Stimulated activated CD8-positive, alpha-beta memory T cell treated with anti-CD3 and anti-CD28 coated beads, Interleukin-4, amount 100 ng/mL, for 24 hours (primary cell): ENCODE measurements around the gene NUP210.
A peak's percentile ranks its signal among the peaks of the same experiment; 100 is the strongest.

Source experiments
- DNase-seq: peaks from one replicate; pipeline ENCODE4 v3.0.0-alpha.2; 2020; ENCODE audit warnings: low read depth

Gene NUP210

DNA sequence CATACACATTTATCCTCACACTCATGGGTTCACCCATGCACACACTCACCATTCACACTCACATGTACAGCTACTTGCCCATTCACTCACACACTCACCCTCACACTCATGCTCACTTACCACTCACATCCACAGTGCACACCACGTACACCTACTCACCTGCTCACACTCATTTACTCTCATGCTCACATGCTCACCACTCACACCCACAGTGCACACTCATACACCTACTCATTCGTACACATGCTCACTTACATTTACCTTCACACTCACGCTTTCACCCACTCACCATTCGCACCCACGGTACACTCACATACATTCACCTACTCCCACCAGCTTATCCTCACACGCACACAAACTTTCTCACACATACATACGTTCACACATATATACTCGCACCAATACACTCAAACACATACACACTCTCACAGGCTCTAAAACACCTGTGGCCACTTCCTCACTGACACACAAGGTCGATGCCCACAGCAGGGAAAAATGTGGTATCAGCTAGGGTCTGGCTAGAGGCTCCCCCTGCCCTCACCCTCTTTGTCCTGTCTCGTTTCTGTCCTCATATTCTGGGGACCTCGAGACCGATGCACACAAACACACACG, 46.0 kb downstream of the NUP210 start:
- DNase-seq, result no peak

DNA sequence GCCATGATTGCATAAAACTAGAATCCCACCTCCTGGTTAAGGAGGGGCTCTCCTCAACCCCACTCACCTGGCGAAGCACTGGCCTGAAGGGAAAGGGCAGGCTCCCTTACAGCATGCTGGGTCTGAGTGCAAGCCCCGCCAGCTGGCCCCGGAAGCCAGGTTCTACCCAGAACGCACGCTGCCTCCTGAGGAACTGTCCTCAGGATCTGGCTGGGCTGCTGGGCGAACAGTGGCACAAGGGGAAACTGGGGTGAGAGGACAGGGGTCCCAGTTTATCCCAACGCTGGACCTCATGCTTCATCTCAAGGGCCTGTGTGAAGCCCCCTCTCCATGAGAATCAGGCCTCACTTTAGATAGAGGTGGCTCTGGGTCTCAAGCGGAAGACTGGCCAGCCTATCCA, 47.5 kb downstream of the NUP210 start:
- DNase-seq, result no peak

DNA sequence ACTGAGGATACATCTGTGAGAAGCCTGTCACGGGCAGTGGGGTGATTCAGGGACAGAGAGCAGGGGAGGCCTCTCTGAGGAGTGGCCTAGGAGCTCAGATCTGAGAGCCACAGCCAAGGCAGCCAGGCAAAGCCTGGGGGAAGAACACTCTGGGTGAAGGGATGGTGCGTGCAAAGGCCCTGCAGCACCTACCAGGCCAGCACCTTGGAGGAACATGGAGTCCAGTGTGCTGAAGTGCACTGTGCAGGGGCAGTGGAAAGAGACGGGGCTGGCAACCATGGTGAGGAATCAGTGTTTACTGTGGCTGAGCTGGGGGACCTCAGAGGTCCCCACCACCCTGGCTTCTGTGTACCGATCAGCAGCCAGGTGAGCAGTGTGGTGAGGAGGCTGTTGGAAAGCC, 48.0 kb downstream of the NUP210 start:
- no peak for DNase-seq

DNA sequence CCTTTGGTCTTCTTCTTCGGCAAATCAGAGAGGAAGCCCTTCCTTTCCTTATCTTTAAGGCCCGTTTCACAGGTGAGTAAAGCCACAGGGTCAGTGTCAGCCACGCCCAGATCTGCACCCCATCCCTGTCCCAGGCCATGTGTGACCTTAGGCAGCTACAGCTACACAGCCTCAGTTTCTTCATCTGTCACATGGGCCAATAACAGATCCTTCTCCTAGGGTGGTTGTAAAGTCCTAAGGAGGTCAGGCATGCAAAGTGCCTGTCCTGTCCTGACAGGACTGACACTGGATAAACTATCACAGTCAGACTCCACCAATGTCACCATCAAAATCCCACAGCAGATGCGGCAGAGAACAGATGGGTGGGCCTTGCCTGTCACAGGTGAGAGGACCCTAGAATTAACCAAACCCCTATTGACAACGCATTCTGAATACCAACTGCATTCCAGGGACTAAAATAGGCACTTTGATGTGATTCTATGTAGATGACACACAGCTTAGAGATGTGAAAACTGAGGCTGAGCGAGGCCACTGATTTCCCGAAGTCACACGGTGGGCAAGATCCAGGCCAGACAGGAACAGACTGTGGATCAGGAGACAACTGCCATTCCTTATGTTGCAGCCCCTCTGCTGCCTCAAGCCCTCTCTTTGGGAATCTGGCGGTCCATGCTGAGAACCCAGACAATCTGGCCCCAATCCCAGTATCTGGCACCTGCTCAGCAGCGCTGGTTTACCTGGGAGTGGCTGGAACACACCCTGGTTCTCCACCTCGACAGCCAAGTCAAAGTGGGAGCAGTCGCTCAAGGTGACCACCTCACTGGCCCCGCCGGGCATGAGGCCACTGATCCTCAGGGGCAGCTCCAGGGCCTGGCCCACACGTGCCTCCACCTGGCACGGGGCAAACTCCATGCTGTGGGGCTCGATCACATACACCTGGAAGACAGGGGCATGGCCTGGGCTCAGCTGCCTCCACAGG, 48.7 kb downstream of the NUP210 start:
- DNase-seq, result no peak

DNA sequence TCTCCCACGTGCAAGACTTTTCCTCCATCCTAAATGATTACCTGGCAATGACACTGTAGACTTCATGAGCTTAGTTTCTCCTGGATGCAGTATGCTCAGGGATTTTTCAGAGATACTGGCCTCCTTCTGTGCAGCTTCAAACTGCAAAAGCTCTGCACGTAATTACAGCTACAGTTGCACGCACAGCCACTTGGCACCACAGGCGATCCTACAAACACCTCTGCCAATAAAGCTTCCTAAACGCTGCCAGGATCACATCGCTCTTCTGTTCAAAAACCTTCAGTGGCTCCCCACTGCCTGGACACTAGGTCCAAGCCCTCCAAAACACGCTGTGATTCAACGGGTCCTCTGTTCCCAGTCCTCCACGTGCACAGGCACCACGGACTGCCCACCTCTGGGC, 49.5 kb downstream of the NUP210 start:
- no peak for DNase-seq

DNA sequence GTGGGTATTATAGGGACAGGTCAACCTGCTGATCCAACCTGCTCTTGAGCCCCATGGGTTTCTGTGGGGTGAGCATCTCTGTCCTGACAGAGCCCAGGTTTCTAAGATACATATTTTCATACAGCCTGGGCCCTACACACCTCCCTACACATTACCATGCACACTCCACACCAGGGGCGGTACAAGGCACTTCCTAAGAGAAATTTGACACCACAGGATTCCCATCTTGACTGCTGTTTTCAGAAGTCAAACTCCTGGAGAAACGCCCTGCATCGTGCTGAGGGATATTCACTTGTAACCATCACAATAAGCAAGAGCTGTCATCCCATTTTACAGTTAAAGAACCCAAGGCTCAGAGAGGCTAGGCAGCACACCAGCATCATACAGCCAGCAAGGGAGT, 50.1 kb downstream of the NUP210 start:
- no peak for DNase-seq

DNA sequence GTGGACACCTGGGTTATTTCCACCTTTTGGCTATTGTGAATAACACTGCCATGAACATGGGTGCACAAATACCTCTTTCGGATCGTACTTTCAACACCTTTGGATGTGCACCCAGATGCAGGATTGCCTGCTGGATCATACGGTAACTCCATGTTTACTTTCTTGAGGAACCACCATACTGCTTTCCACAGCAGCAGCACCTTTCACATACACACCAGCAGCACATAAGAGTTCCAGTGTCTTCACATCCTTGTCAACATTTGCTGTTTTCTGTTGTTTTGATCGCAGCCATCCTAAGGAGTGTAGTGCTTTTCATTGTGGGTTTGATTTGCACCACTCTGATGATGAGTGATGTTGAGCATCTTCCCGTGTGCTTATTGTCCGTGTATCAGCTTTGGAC, 51.3 kb downstream of the NUP210 start:
- no peak for DNase-seq

DNA sequence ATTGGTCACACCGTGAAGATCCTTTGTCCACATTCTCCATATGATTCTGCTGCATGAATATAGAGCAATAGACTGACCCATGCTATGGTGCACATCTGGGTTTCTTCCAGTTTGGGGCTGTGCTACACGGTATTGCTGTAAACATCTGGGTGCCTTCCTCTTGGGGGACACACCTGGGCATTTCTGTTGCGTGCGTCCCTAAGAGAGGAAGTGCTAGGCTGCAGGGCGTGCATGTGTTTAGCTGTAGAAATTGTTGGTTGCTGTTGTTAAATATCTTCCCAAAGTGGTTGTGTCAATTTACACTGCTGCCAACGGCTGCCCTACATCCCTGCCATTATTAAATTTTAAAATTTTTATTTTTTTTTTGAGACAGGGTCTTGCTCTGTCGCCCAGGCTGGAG, 52.4 kb downstream of the NUP210 start:
- DNase-seq, result no peak

DNA sequence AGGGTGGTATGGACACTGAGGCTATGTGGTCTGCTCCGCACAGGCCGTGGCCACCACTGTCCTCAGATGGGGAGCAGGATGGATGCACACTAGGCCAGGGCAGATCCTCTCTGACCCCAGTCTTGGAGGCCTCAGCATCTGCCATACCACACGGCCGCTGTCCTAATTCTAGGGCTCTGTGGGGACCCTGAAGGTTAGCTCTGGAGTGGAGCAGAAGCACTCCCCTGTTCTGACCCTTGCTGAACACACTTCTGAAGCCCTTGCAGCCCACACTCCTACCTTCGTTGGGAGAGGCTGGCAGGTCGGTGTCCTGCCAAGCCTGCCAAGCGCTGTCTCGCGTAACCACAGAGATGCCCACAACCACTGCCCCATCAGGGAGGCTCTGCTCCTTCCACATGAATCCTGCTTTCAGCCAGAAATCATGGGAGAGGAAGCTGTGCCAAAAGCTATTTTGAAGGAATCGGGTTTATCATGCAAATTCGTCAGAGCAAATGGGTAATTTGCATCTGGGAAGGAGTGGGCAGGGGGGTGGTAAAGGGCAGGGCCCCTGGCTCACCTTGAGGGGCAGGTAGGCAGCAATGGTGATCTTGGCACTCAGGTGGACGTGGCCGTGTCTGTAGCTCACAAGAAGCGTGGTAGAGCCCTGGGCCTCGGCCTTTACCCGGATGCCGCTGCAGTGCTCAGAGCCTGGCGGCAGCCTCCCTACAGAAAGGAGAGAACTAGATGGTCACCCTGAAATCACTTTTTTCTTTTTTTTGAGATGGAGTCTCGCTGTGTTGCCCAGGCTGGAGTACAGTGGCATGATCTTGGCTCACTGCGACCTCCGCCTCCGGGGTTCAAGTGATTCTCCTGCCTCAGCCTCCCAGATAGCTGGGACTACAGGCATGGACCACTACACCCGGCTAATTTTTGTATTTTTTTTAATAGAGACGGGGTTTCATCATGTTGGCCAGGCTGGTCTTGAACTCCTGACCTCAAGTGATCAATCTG, 54.4 kb downstream of the NUP210 start:
- DNase-seq, result no peak

DNA sequence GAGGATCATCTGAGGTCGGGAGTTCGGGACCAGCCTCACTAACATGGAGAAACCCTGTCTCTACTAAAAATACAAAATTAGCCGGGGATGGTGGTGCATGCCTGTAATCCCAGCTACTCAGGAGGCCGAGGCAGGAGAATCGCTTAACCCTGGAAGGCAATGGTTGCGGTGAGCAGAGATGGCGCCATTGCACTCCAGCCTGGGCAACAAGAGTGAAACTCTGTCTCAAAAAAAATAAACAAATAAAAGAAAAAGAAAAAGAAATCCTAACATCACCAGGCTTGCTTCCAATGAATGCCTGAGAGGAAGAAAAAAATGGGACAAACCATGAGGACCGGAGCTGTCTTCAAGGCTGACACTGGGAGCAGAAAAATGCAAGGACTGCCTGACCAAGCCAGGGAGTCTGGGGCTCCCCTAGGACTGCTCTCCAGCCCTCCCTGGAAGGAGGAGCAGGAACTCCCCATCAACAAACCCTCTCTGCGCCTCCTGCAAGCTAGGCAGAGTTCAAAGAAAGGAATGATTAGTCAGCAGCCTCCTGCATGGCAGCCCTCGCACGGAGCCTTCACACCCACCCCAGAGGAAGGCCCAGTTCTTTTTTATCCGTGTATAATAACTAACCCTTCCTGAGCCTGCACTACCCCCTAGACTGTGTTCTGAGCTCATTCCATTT, 55.4 kb downstream of the NUP210 start:
- no peak for DNase-seq

DNA sequence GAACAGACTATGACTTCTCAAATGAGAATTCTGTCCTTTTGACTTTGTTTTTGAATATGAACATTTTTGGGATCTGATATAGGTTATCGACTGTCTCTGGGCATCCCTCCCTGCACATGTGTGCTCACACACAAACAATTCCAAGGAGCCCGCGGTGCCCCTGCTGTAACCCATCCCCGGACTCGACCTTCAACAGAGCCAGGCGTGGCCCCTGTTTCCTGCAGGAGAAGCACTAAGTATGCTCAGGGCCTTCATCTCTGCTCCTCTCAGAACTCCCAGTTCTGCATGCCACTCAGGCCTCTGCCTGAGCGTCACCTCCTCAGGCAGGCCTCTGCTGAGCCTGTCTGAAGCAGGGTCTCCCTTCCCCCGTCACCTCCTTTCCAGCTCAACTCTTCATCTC, 57.6 kb downstream of the NUP210 start:
- DNase-seq, result no peak

DNA sequence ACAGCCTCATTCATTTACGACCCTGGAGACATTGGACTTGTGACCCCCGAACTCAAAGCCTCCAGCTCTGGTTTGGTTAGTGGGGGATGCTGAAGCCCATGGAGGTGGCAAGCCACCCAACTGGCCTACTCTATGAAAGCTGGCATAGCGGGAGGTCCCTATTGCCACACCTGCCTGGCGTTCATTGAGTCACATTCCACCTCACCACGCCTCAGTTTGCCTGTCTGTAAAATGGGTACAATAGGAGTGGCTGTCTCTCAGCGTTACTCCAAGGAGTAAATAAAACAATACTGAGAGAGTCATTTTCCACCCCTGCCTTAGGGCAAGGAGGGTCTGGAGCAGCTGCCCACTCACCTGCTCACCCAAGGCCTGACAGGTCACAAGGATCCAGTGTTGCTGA, 60.2 kb downstream of the NUP210 start:
- no peak for DNase-seq

DNA sequence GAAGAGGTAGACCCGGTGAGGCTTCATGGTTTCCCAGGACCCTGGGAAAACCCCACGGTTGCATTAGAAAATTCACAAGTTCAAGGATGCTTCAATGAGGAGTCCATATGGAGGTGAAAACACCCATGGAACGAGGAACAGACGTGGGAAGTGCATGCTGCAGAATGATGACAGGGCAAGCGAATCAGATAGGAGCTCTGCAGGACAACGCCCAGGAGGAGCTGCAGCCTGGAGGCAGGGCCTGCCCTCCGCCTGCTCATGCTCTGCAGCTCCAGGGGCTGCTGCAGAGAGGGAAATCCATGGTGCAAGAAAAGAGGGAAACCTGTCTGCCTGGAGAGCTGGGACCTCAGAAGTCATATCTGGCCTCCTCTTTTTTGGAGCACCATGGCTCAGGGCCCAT, 61.5 kb downstream of the NUP210 start:
- no peak for DNase-seq

DNA sequence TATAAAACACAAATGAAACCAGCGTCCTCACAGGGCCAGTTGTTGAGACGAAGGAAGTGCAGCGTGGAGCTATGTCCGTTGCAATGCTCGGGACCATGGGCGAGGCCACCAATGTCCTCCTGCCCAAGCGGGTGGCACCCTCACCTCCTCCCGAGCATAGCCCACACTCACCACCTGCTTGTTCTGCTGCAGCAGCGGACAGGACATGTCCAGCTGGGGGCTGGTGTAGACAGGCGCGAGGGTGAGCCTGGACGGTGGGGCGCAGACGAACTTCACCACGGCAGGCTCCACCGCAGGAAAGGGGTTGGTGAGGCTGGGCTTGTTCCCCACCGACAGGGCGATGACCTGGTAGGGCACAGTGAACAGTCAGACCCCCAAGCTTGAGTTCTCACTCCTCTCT, 62.1 kb downstream of the NUP210 start:
- no peak for DNase-seq

DNA sequence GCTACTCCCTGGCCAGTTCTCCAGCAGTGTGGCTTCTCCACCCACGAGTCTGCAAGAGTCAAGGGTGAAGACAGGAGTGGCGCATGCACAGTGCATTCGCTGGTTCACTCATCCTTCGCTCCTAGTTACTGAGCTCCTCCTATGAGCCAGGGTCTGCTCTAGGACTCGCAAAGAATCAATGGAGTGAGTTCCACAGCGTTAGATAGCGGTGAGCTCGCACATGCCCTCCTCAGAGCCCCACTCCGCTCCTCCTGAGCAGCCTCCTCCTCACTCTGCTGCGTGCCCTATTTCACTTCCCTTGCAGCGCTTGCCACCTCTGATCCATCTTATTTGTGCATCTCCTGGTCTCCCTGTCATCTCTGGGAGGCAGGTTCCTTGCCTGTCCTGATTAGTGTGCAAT, 63.0 kb downstream of the NUP210 start:
- DNase-seq, result no peak

DNA sequence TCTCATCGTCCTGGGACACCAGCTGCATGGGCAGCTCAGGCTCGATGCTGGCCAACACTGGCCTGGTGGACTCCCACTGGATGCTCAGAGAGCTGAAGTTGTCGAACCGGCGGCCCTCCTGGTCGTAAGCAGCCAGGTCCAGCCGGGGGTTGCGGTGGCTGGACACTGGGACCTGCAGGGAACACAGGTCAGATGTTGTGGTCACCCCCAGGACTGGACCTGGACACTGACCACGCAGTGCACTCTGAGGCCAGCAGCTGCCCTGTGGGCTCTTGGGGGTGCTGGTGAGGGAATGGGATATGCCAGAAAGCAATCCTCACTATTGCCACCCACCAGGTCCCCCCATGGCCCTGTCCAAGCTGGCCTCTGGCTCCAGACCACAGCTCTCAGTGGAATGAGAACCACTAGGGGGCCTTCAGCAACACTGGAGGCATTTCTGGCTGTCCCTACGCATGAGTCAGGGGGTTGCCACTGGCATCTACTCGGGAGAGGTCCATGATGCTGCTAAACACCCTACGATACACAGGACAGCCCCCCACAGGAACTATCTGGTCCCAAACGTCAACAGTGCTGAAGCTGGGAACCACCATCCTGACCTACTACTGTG, 66.1 kb downstream of the NUP210 start:
- no peak for DNase-seq

DNA sequence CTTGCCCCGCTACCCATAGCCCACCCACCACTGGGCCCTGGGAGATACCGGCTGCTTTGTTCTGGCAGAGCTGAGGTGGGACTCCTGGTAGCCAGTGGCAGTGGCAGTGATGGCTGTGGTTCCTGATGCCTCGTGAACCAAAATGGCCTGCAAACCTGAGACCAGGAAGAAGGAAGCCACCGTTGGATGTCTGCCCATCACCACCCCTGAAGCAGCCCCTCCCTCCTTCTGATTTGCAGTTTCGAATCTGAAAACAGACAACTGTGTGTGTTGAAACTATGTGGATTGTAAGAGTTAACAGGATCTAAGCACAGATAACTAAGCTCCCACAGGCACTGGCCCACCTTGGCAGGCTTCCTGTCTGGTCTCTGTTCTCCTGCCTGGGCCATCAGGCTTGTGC, 66.6 kb downstream of the NUP210 start:
- DNase-seq, result no peak

DNA sequence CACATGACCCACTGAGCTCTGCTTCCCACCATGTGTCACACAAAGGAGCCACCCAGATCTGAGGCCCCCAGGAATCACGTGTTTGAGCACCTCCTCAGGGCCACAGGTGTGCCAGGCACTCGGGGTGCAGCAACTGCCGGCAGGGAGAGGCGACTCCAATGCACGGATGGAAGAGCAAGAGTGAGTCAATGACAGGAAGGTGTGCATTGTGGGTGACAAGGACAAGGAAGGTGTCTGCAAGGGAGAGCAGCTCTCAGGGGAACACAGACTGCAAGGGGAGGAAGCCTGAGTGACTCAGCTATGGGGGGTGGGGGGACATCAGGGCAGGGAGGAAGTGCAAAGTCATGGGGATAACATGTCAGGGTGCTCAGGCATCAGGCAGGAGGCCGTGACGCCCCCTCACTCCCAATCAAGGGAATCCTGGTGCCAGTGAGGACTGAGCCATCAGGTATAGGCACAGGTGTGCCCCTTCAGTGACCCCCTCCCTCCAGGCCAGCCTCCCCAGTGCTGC, 67.4 kb downstream of the NUP210 start:
- DNase-seq, result peak; percentile 31

DNA sequence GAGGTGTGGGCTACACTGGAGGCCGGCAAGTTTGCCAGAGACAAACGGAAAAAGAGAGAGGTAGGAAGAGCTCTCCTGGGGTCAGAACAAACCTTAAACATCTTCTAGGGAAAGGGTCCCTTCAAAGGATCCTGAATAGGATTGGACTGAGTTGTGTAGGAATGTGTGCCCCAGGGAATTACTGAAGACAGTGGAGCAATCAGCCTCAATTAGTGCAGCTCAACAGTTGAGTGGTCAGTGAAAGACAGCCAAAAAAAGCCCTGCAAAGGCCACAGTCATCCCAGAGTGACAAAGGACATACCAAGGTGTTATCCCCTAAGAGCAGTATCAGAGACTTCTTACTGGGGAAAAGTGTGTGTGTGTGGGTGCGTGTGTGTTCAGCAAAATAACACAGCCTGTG, 70.3 kb downstream of the NUP210 start:
- DNase-seq, result no peak

DNA sequence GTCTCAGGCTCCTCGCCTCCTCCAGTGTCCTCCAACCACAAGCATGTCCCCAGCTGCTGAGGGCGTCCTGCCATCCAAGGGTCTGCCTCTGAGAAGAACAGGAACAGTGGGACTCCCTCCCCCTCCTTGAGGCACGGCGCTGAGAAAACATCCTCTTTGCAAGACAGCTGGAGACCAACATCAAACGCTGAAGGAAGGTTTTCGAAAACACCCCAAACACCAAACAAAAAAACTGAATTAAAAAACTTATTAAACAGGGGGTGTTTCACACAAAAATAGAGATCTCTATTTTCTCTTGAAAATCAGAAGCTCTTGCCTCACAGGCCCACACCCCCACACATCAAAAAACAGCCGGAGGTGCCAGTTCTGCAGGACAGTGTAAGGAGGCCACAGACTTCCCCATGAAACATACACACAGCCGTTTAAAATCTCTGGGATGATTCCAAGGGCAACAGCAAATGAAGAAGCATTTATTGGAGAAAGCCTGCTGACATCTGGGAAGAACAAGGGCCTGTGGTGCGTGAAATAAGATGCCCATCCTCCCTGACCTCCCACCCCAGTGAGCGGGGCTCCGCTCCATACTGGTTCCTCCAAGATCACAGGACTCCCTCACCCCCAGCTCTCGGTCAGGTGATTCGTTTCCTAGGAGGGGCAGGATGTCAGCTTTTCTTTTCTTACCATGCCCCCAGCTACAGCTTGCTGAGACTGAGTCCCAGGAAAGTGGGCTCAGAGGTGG, 71.3 kb downstream of the NUP210 start:
- DNase-seq, result no peak

DNA sequence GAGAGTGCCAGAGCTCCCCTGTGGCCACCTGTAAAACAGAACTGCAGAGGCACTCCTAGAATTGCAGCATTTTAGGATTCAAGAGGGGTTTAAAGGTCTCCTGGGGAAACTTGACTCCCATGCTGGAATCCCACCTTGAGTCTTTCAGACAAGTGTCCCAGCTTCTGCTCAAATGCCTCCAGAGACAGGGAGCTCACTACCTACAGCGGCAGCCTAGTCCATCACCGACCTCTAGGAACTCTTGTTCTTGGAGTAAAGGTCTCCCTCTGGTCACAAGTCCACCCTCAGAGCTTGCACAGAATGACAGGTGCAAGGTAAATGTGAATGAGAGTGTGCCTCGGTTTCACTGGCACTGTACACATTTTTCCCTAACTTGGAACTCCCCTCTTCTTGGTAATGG, 72.0 kb downstream of the NUP210 start:
- no peak for DNase-seq
